Adrenal gland (tissue), 5 donors: ENCODE results near the gene CIRBP.

ENCODE experiments used
- CTCF ChIP-seq, 6 experiments: fragments of 450-650 bp in 4 of 6; fragments of 200-600 bp in 2 of 6; sonication (generic) in 1 of 6; IDR thresholded peaks; 1 replicate in 5 of 6; 2 replicates in 1 of 6; pipeline versions ENCODE4 v1.5.1 to v1.8.0; 2016 to 2021; ENCODE audit warnings: antibody characterized with exemption in 6 of 6, mild to moderate bottlenecking in 2 of 6, moderate library complexity in 1 of 6
- POLR2A ChIP-seq, 2 donors: fragments of 450-650 bp; IDR thresholded peaks; one replicate each; pipeline ENCODE4 v1.6.1; 2017; ENCODE audit warnings: antibody characterized with exemption in 2 of 2, mild to moderate bottlenecking in 2 of 2, moderate library complexity in 1 of 2
- donor health status: DM: no; HTN: no; CAD: no.

GRCh38 chr19:1222394-1222793 lies 46.7 kb upstream of the CIRBP start:
- TF ChIP-seq CTCF (IDR thresholded peaks at IDR 0.05), result no peak
- no peak for TF ChIP-seq POLR2A (IDR thresholded peaks at IDR 0.05)
